Neural cell (in vitro differentiated cells): ENCODE measurements around the gene ITGAV. TPM values are rescaled to one million over a fixed set of nuclear protein-coding genes. Genes with fewer than 3 reads are reported as not detected.

Experiments
- H2AFZ ChIP-seq: fragments of 200-600, 300-800 bp; sonication (generic), shearing (Covaris generic); 2 replicates; pipeline ENCODE4 v1.6.0; 2014; ENCODE audit warnings: low read depth, mild to moderate bottlenecking, antibody characterized with exemption, low read length, moderate library complexity
- H3F3A ChIP-seq: fragments of 200-600 bp; shearing (Covaris generic); 2 replicates; pipeline ENCODE4 v1.6.1; 2016; ENCODE audit warnings: mild to moderate bottlenecking, moderate library complexity, mixed read lengths, antibody characterized with exemption, low read length; ENCODE audit not compliant: insufficient read depth, poor library complexity, severe bottlenecking
- H3K27ac ChIP-seq: fragments of 200-600, 300-800 bp; sonication (generic), shearing (Covaris generic); 2 replicates; pipeline ENCODE4 v1.5.1; 2014; ENCODE audit warnings: mild to moderate bottlenecking, low read length, moderate library complexity
- H3K27me3 ChIP-seq: fragments of 300-800, 200-600 bp; sonication (generic), shearing (Covaris generic); 2 replicates; pipeline ENCODE4 v1.6.0; 2014; ENCODE audit warnings: mild to moderate bottlenecking, low read depth, low read length, moderate library complexity; ENCODE audit not compliant: insufficient read depth
- H3K36me3 ChIP-seq: fragments of 300-800, 200-600 bp; sonication (generic), shearing (Covaris generic); 2 replicates; pipeline ENCODE4 v1.5.1; 2014; ENCODE audit warnings: mild to moderate bottlenecking, antibody characterized with exemption, low read length, moderate library complexity; ENCODE audit not compliant: insufficient read depth
- H3K4me2 ChIP-seq: fragments of 300-800, 200-600 bp; sonication (generic), shearing (Covaris generic); 2 replicates; pipeline ENCODE4 v1.6.0; 2014; ENCODE audit warnings: mild to moderate bottlenecking, low read length
- H3K4me3 ChIP-seq: fragments of 300-800, 200-600 bp; sonication (generic), shearing (Covaris generic); 2 replicates; pipeline ENCODE4 v1.5.1; 2014; ENCODE audit warnings: mild to moderate bottlenecking, low read length, moderate library complexity
- H3K79me2 ChIP-seq: fragments of 200-600 bp; shearing (Covaris generic); replicated peaks from 2 replicates; pipeline ENCODE4 v1.6.0; 2014; ENCODE audit warnings: mild to moderate bottlenecking, low read length, moderate library complexity; ENCODE audit not compliant: insufficient read depth
- H3K9ac ChIP-seq: fragments of 300-800, 200-600 bp; sonication (generic), shearing (Covaris generic); 2 replicates; pipeline ENCODE4 v1.6.1; 2016; ENCODE audit warnings: mild to moderate bottlenecking, low read length, mixed read lengths
- H3K9me2 ChIP-seq: fragments of 200-600 bp; shearing (Covaris generic); 2 replicates; pipeline ENCODE4 v1.6.1; 2016; ENCODE audit warnings: mild to moderate bottlenecking, low read length, mixed read lengths; ENCODE audit not compliant: insufficient read depth
- H3K9me3 ChIP-seq: fragments of 200-600, 300-800 bp; sonication (generic), shearing (Covaris generic); 2 replicates; pipeline ENCODE4 v1.6.1; 2016; ENCODE audit warnings: mild to moderate bottlenecking, mixed run types, low read length, moderate library complexity, mixed read lengths
- H4K20me1 ChIP-seq: fragments of 200-600 bp; shearing (Covaris generic); 2 replicates; pipeline ENCODE4 v1.6.1; 2016; ENCODE audit warnings: mild to moderate bottlenecking, mixed run types; ENCODE audit not compliant: insufficient read depth
- EP300 ChIP-seq: fragments of 450-650 bp; conservative IDR thresholded peaks from 2 replicates; pipeline ENCODE4 v1.6.1; 2014; ENCODE audit warnings: antibody characterized with exemption, mild to moderate bottlenecking, moderate library complexity; ENCODE audit not compliant: poor library complexity, severe bottlenecking
- EZH2 ChIP-seq: fragments of 200-600, 300-800 bp; shearing (Covaris generic), sonication (generic); IDR thresholded peaks from 2 replicates; pipeline ENCODE4 v1.6.1; 2014; ENCODE audit warnings: antibody characterized with exemption, low read length, borderline replicate concordance, mild to moderate bottlenecking; ENCODE audit not compliant: insufficient read depth, poor library complexity, severe bottlenecking
- MXI1 ChIP-seq: fragments of 450-650 bp; conservative IDR thresholded peaks from 2 replicates; pipeline ENCODE4 v1.6.1; 2014; ENCODE audit warnings: antibody characterized with exemption, mild to moderate bottlenecking; ENCODE audit not compliant: poor library complexity, severe bottlenecking
- POLR2AphosphoS5 ChIP-seq: IDR thresholded peaks from 2 replicates; pipeline ENCODE4 v1.6.1; 2012
- RAD21 ChIP-seq: fragments of 450-650 bp; conservative IDR thresholded peaks from 2 replicates; pipeline ENCODE4 v1.6.1; 2014; ENCODE audit warnings: antibody characterized with exemption, mild to moderate bottlenecking, moderate library complexity
- SMC3 ChIP-seq: fragments of 450-650 bp; conservative IDR thresholded peaks from 2 replicates; pipeline ENCODE4 v1.6.1; 2014; ENCODE audit warnings: antibody characterized with exemption, mild to moderate bottlenecking, moderate library complexity; ENCODE audit not compliant: poor library complexity
- TAF1 ChIP-seq: IDR thresholded peaks from 2 replicates; pipeline ENCODE4 v1.6.1; 2012; ENCODE audit warnings: low read depth
- polyA plus RNA-seq: library from polyadenylated mRNA; depleted of rRNA; stranded (reverse); fragments of >200 nt; gene quantifications from 2 replicates; pipeline ENCODE4 v1.2.3, GENCODE V29; 2014
- TF ChIP-seq, protein P1 (sequence below): IDR thresholded peaks from 2 replicates; pipeline ENCODE4 v1.6.1; 2012; ENCODE audit warnings: borderline replicate concordance
- TF ChIP-seq, protein P2 (sequence below): fragments of 450-650 bp; IDR thresholded peaks from 2 replicates; pipeline ENCODE4 v1.5.1; 2014; ENCODE audit warnings: antibody characterized with exemption, mild to moderate bottlenecking, moderate library complexity; ENCODE audit not compliant: poor library complexity, severe bottlenecking

ITGAV gene
- polyA plus RNA-seq, 1 donor from 2014 or later, result 6.6 TPM

DNA sequence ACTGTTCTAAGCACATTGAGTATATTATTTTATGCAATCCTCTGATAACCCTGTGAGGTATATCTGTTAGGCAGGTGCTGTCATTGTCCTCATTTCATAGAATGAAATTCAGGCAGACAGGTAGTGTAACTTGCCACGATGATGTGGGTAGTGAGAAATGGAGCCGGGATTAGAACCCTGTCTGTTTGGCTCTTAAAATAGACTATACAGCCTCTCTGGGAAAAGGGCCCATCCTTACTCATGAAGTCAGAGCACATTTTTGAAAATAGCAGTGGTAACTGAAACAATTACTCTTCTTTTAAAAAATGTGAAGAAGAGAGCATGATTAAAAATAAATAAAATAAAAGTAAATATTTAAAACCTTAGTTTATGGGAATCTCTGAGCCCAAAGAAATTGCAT, 127.0 kb downstream of the ITGAV start:
- TF ChIP-seq, protein P1, sequence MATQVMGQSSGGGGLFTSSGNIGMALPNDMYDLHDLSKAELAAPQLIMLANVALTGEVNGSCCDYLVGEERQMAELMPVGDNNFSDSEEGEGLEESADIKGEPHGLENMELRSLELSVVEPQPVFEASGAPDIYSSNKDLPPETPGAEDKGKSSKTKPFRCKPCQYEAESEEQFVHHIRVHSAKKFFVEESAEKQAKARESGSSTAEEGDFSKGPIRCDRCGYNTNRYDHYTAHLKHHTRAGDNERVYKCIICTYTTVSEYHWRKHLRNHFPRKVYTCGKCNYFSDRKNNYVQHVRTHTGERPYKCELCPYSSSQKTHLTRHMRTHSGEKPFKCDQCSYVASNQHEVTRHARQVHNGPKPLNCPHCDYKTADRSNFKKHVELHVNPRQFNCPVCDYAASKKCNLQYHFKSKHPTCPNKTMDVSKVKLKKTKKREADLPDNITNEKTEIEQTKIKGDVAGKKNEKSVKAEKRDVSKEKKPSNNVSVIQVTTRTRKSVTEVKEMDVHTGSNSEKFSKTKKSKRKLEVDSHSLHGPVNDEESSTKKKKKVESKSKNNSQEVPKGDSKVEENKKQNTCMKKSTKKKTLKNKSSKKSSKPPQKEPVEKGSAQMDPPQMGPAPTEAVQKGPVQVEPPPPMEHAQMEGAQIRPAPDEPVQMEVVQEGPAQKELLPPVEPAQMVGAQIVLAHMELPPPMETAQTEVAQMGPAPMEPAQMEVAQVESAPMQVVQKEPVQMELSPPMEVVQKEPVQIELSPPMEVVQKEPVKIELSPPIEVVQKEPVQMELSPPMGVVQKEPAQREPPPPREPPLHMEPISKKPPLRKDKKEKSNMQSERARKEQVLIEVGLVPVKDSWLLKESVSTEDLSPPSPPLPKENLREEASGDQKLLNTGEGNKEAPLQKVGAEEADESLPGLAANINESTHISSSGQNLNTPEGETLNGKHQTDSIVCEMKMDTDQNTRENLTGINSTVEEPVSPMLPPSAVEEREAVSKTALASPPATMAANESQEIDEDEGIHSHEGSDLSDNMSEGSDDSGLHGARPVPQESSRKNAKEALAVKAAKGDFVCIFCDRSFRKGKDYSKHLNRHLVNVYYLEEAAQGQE, result no peak
- Histone ChIP-seq H2AFZ (no peak overlapping the region), H3K4me3 (no peak overlapping the region), H3K9ac (no peak overlapping the region), H4K20me1 (no peaks in the 10 kb centered on the region), H3K27ac (no peak overlapping the region), H3K9me3 (no peaks in the 10 kb centered on the region), H3K9me2 (no peaks in the 10 kb centered on the region), H3K36me3 (no peaks in the 10 kb centered on the region), H3K4me2 (no peak overlapping the region), H3K27me3 (no peaks in the 10 kb centered on the region), H3F3A (peaks cover 28% of the 10 kb centered on the region), H3K79me2 (peaks cover 17% of the 10 kb centered on the region)

DNA sequence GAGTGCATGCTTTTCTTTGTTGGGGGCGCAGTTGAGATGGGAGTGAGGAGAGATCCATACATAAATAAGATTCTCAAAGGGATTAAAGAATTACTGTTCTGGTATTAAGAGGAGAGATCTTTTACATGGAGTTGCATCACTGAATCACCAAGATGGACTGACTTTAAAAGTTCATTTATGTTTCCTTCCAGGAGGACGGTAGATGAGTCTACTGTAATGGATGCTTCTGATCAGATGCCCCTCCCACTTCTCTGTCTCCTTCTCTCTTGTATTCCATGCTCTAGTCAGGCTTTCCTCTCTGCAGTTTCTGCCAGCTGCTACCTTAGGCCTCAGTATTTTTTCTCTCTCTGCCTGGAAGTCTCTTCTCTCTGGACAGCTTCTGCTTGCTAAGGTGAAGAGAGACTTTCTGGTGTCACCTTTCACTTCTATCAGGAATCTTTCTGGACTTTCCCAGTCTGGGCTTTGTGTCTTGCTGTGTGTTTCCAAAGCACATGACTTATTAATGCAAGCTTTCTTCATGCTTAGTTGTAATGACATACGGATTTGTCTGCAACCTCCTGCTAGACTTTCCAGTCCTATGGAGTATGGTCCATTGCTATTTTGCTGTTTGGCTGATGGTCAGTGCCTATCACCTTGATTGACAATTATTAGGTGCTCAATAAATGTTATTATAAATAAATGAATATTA, 127.6 kb downstream of the ITGAV start:
- peak overlapping the region; percentile 67 for H3K27ac ChIP-seq

More for the DNA sequence above, 127.6 kb downstream of the ITGAV start:
- no peaks in the 10 kb centered on the region for H3K9me3 ChIP-seq
- H2AFZ ChIP-seq, result no peak overlapping the region
- H3K36me3 ChIP-seq, result no peaks in the 10 kb centered on the region
- peaks cover 28% of the 10 kb centered on the region for H3F3A ChIP-seq
- no peaks in the 10 kb centered on the region for H3K9me2 ChIP-seq
- H3K4me3 ChIP-seq, result no peak overlapping the region
- H3K4me2 ChIP-seq, result no peak overlapping the region
- TF ChIP-seq, protein P2, sequence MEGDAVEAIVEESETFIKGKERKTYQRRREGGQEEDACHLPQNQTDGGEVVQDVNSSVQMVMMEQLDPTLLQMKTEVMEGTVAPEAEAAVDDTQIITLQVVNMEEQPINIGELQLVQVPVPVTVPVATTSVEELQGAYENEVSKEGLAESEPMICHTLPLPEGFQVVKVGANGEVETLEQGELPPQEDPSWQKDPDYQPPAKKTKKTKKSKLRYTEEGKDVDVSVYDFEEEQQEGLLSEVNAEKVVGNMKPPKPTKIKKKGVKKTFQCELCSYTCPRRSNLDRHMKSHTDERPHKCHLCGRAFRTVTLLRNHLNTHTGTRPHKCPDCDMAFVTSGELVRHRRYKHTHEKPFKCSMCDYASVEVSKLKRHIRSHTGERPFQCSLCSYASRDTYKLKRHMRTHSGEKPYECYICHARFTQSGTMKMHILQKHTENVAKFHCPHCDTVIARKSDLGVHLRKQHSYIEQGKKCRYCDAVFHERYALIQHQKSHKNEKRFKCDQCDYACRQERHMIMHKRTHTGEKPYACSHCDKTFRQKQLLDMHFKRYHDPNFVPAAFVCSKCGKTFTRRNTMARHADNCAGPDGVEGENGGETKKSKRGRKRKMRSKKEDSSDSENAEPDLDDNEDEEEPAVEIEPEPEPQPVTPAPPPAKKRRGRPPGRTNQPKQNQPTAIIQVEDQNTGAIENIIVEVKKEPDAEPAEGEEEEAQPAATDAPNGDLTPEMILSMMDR, result no peak
- TF ChIP-seq EP300 (no peak), RAD21 (no peak), TAF1 (no peak), POLR2AphosphoS5 (no peak), EZH2 (no peak), SMC3 (no peak), MXI1 (no peak)
- TF ChIP-seq, protein P1, result no peak
- no peaks in the 10 kb centered on the region for H4K20me1 ChIP-seq
- H3K79me2 ChIP-seq, result peaks cover 20% of the 10 kb centered on the region
- H3K9ac ChIP-seq, result no peak overlapping the region
- no peaks in the 10 kb centered on the region for H3K27me3 ChIP-seq
